Endodermal cell (in vitro differentiated cells): ENCODE data around the gene S100A3. TPM values are rescaled to one million over a fixed set of nuclear protein-coding genes. Genes with fewer than 3 reads are reported as not detected.

Experiments used
- DNase-seq: peaks from one replicate; pipeline ENCODE4 v3.0.0-alpha.2; 2017
- H3K27ac ChIP-seq: 2 replicates; pipeline ENCODE4 v1.5.1; 2013; ENCODE audit warnings: mild to moderate bottlenecking, low read depth, low read length, moderate library complexity
- H3K27me3 ChIP-seq: 2 replicates; pipeline ENCODE4 v1.6.1; 2013; ENCODE audit warnings: mild to moderate bottlenecking, low read length, moderate library complexity; ENCODE audit not compliant: insufficient read depth, control insufficient read depth, poor library complexity, severe bottlenecking
- H3K36me3 ChIP-seq: 2 replicates; pipeline ENCODE4 v1.7.0; 2013; ENCODE audit warnings: mild to moderate bottlenecking, low read length, moderate library complexity; ENCODE audit not compliant: control insufficient read depth, insufficient read depth
- H3K4me1 ChIP-seq: one replicate; pipeline ENCODE4 v1.7.0; 2013; ENCODE audit warnings: low read length; ENCODE audit not compliant: control insufficient read depth, insufficient read depth
- H3K4me3 ChIP-seq: 2 replicates; pipeline ENCODE4 v1.5.1; 2013; ENCODE audit warnings: mild to moderate bottlenecking, low read length, moderate library complexity
- H3K9ac ChIP-seq: 2 replicates; pipeline ENCODE4 v1.6.1; 2013; ENCODE audit warnings: mild to moderate bottlenecking, low read length, moderate library complexity; ENCODE audit not compliant: poor library complexity, severe bottlenecking; ENCODE audit errors: extremely low read depth
- H3K9me3 ChIP-seq: 2 replicates; pipeline ENCODE4 v1.6.1; 2013; ENCODE audit warnings: mild to moderate bottlenecking, low read length, moderate library complexity; ENCODE audit not compliant: control insufficient read depth
- H3K27ac Mint-ChIP-seq: 2 replicates; pipeline ENCODE4 v1.8.0; 2020; ENCODE audit warnings: mixed read lengths
- H3K27me3 Mint-ChIP-seq: 2 replicates; pipeline ENCODE4 v1.8.0; 2021; ENCODE audit warnings: mild to moderate bottlenecking, mixed read lengths; ENCODE audit not compliant: insufficient read depth
- H3K36me3 Mint-ChIP-seq: 2 replicates; pipeline ENCODE4 v1.8.0; 2020; ENCODE audit warnings: low read depth, mixed read lengths
- H3K4me1 Mint-ChIP-seq: 2 replicates; pipeline ENCODE4 v1.8.0; 2020; ENCODE audit warnings: mixed read lengths
- H3K4me3 Mint-ChIP-seq: 2 replicates; pipeline ENCODE4 v1.8.0; 2020; ENCODE audit warnings: mild to moderate bottlenecking, moderate library complexity, mixed read lengths
- H3K9me3 Mint-ChIP-seq: 2 replicates; pipeline ENCODE4 v1.8.0; 2020; ENCODE audit warnings: mild to moderate bottlenecking, mixed read lengths
- WGBS, 2 experiments: methylation state at CpG; one replicate each; pipeline versions ENCODE4 v1.1.5 to v1.1.7; 2013; ENCODE audit warnings: missing lambda C conversion rate in 2 of 2, mixed read lengths in 1 of 2; ENCODE audit not compliant: insufficient coverage in 1 of 2, insufficient read length in 1 of 2; 5-methylcytosine and 5-hydroxymethylcytosine counted together
- total RNA-seq, 2 donors: library from RNA; stranded (reverse); fragmentation: NEBNext Ultra II Directional in 1 of 2; extraction: Animal tissue kit (Norgen Biotek cat#: 25700) in 1 of 2; gene quantifications; 2 replicates in 1 of 2; 3 replicates in 1 of 2; pipeline ENCODE4 v1.2.1, GENCODE V29; 2021
- TF ChIP-seq, protein P1 (sequence below): fragments of 200-600 bp; sonication (generic); conservative IDR thresholded peaks from 2 replicates; pipeline ENCODE4 v1.5.0; 2021; ENCODE audit warnings: antibody characterized with exemption, mild to moderate bottlenecking

S100A3 gene
- total RNA-seq, 2 donors from 2014 or later = not detected

- no peak overlapping the region for H3K27ac Mint-ChIP-seq
- Histone ChIP-seq H3K4me3 (no peak overlapping the region), H3K36me3 (no peaks in the 10 kb centered on the region), H3K27ac (no peak overlapping the region), H3K27me3 (no peaks in the 10 kb centered on the region), H3K4me1 (peaks cover 6% of the 10 kb centered on the region), H3K9ac (no peak overlapping the region), H3K9me3 (no peaks in the 10 kb centered on the region)
- peaks cover 12% of the 10 kb centered on the region for H3K4me1 Mint-ChIP-seq
- H3K36me3 Mint-ChIP-seq = no peaks in the 10 kb centered on the region
- H3K27me3 Mint-ChIP-seq = peaks cover 5% of the 10 kb centered on the region
- peak; percentile 39 for DNase-seq
- TF ChIP-seq, protein P1, sequence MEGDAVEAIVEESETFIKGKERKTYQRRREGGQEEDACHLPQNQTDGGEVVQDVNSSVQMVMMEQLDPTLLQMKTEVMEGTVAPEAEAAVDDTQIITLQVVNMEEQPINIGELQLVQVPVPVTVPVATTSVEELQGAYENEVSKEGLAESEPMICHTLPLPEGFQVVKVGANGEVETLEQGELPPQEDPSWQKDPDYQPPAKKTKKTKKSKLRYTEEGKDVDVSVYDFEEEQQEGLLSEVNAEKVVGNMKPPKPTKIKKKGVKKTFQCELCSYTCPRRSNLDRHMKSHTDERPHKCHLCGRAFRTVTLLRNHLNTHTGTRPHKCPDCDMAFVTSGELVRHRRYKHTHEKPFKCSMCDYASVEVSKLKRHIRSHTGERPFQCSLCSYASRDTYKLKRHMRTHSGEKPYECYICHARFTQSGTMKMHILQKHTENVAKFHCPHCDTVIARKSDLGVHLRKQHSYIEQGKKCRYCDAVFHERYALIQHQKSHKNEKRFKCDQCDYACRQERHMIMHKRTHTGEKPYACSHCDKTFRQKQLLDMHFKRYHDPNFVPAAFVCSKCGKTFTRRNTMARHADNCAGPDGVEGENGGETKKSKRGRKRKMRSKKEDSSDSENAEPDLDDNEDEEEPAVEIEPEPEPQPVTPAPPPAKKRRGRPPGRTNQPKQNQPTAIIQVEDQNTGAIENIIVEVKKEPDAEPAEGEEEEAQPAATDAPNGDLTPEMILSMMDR = no peak
- no peaks in the 10 kb centered on the region for H3K9me3 Mint-ChIP-seq
- H3K4me3 Mint-ChIP-seq = no peak overlapping the region
- WGBS, 2 experiments = 86 to 93% methylated on average over 2 to 6 of the region's 6 CpGs
Observed at GRCh38 chr1:153549741-153550397, 811 bp upstream of the S100A3 start.

GRCh38 chr1:153547560-153548551 lies 1.2 kb downstream of the S100A3 start:
- Mint-ChIP-seq H3K4me3 (no peak overlapping the region), H3K9me3 (no peaks in the 10 kb centered on the region), H3K4me1 (peaks cover 18% of the 10 kb centered on the region), H3K36me3 (no peaks in the 10 kb centered on the region), H3K27me3 (peaks cover 5% of the 10 kb centered on the region), H3K27ac (no peak overlapping the region)
- TF ChIP-seq, protein P1 = no peak
- DNase-seq = peak; percentile 45
- 90 to 92% methylated on average over 13 to 19 of the region's 19 CpGs for WGBS, 2 experiments
- no peaks in the 10 kb centered on the region for H3K9me3 ChIP-seq
- no peak overlapping the region for H3K27ac ChIP-seq
- H3K4me3 ChIP-seq = no peak overlapping the region
- no peak overlapping the region for H3K9ac ChIP-seq
- H3K4me1 ChIP-seq = peaks cover 12% of the 10 kb centered on the region
- no peaks in the 10 kb centered on the region for H3K27me3 ChIP-seq
- no peaks in the 10 kb centered on the region for H3K36me3 ChIP-seq

DNA sequence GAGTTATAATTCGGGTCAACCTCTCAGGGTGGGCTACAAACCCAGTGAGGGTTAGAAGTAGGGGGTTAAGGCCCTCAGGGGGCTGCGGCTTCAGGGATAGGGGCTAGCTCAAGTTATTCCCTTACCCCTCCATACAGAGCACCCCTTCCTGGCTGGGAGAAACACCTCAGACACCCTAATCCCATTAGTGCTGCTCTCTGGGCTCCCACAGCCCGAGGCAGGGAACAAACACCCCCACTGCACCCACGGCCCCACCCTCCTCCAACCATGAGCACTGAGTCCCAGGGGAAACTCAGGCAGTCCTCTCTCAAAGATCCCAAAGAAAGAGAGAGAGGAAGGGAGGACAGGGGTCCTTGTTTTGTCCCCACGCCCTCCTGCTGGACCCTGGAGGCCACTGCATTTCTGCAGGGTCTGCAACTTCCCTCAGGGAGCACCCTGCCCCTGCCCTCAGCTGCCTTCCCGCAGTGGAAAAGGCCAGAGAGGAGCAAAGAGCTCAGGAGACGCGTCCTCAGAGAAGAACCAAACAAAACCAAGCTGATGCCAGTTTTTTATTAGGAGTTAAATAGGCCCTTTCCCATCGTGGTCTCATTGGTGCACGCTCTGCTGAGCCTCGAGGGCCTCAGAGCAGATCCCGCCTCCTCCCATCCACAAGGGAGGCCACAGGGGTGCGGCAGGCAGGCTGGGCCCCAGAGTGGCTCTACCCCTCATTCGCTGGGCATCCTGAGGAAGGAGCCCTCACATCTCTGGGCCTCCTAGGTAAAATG lies 2.1 kb downstream of the S100A3 start:
- no peak for DNase-seq
- Histone ChIP-seq H3K4me3 (no peak overlapping the region), H3K9me3 (no peaks in the 10 kb centered on the region), H3K9ac (no peak overlapping the region), H3K27ac (no peak overlapping the region), H3K27me3 (no peaks in the 10 kb centered on the region), H3K4me1 (peaks cover 12% of the 10 kb centered on the region), H3K36me3 (no peaks in the 10 kb centered on the region)
- Mint-ChIP-seq H3K36me3 (no peaks in the 10 kb centered on the region), H3K4me1 (peaks cover 18% of the 10 kb centered on the region), H3K27ac (no peak overlapping the region), H3K27me3 (peaks cover 5% of the 10 kb centered on the region), H3K4me3 (no peak overlapping the region), H3K9me3 (no peaks in the 10 kb centered on the region)
- 76 to 81% methylated on average over 4 to 14 of the region's 14 CpGs for WGBS, 2 experiments
- TF ChIP-seq, protein P1 = peak; percentile 56
